Suppressor macrophage treated with lipopolysaccharide for 1 hour (primary cell): ENCODE measurements around the gene FAM174B.

Experiments used
- DNase-seq, 3 donors: peaks; one replicate each; pipeline ENCODE4 v3.0.0-alpha.2; 2020 to 2022

FAM174B gene

DNA sequence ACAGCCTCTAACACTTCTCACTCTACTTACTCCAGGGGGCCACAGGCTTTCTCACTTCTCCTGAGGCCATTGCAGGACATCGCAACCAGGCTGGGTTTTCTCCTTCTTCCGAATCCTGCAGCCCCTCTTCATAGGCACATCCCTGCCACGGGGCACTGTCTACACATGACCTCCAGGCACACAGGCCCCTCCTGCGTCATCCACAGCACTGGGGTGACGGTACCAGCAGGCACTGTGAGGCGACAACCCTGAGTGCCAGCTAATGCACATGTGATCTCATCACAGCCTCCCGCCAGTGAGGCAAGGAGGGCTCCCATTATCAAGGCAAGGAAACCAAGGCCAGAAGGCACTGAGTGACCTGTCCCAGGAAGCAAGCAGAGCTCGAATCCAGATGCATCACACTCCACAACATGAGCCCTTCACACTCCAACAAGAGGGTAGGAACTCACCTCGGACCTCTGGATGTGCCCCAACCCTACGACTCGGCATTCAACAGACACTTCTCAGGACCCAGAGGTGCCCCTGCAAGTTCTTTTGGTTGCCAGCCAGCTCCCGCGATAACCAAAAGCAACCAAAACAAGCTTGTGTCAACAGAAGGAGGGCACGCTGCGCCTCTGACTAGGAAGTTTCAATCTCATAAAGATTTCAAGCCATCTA is 16.7 kb downstream of the FAM174B start:
- DNase-seq = no peak

DNA sequence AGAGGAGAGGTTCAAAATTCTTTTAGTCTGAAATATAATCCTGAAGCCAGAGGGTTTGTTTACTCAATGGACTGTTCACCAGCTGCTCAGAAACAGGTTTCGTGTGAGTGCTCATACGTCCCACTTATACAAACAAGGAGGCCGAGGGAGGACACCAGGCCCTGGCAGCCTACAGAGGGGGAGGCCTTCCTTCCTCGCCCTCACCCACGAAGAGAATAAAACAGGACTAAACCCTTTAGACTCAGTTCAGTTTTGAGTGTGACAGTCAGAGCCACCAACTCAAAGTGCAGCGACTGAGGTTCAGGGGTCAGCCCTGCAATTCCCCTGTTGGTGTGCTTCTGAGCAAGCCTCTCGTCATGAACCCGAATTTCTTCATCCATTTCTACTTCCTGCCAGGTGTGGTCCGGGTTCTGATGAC is 17.3 kb downstream of the FAM174B start:
- no peak for DNase-seq

DNA sequence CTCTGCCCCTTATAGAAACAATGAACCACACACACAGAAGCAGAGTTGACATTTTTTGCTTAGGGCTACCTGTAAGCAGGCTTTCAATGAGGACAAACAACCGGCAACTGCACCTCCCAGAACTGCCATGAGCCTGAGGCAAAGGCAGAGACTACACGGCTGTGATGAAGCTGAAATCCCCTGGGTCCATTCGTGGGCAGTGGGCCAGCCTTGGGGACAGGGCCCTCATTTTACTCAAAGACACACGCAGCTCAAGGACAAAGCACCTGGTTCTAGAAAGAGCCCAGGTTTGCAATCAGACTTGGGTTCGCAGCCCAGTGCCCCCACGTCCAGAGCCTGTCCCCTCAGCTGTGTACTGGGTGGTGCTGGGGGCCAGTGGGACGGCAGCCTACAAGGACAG is 17.9 kb downstream of the FAM174B start:
- no peak for DNase-seq

- DNase-seq = peak in 1 of 3 donors; percentile 21
Observed at GRCh38 chr15:92636908-92637481, 18.6 kb downstream of the FAM174B start.

- DNase-seq = no peak
Observed at GRCh38 chr15:92636401-92636907, 19.1 kb downstream of the FAM174B start.

DNA sequence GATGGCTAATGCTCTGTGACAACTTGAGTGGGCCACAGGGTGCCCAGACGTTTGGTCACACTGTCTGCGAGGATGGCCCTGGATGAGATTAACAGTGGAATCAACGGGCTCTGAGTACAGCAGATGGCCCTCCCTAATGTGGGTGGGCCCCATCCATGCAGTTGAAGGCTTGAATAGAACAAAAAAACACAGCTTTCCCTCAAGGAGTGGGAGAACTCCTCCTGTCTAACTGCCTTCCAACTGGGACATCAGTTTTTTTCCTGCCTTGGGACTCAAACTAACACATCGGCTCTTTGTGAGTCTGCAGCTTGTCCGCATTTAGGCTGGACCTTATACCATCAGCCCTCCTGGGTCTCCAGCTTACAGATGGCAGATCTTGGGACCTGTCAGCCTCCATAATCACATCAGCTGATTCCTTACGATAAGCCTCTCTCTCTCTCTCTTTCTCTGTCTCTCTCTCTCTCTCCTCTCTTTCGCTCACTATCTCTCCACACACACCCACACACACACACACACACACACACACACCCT is 20.8 kb downstream of the FAM174B start:
- DNase-seq = no peak

- DNase-seq = no peak
Observed at GRCh38 chr15:92634060-92634459, 21.5 kb downstream of the FAM174B start.

GRCh38 chr15:92633418-92633817 is 22.2 kb downstream of the FAM174B start:
- no peak for DNase-seq

DNA sequence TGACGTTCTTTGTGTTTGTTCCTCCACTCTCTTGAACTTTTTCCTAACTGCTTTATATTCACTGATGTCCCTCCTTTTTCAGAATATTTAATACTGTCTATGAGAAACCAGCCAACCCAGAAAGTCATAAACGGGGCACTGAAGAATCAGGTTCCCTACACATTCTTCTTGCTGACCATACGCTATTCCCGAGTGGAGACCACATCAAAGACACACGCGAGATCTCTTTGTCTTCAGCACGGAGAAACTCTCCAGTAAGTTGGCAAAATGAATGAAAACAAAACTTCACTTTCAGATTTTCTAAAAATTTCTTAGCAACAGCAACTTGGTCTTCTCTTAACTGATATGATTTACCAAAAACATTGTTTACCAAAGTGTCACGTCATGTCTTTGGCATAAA is 22.6 kb downstream of the FAM174B start:
- DNase-seq = no peak

DNA sequence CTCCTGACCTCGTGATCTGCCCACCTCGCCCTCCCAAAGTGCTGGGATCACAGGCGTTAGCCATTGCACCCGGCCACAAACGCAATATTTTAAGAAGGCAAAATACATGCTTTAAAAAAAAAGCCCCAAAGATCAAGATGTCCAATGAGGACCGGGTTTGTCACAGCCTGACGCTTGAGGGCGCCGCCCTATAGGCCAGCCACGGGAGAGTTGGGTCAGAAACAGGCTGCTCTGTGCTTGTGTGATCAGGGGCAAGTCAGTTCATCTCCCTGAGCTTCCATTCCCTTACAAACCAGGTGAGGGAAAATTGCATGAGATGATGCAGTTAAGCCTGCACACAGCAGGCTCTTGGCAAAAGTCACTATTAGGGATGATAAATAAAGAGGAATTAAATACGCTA is 23.9 kb downstream of the FAM174B start:
- DNase-seq = no peak

- no peak for DNase-seq
Observed at GRCh38 chr15:92629975-92630626, 25.5 kb downstream of the FAM174B start.

DNA sequence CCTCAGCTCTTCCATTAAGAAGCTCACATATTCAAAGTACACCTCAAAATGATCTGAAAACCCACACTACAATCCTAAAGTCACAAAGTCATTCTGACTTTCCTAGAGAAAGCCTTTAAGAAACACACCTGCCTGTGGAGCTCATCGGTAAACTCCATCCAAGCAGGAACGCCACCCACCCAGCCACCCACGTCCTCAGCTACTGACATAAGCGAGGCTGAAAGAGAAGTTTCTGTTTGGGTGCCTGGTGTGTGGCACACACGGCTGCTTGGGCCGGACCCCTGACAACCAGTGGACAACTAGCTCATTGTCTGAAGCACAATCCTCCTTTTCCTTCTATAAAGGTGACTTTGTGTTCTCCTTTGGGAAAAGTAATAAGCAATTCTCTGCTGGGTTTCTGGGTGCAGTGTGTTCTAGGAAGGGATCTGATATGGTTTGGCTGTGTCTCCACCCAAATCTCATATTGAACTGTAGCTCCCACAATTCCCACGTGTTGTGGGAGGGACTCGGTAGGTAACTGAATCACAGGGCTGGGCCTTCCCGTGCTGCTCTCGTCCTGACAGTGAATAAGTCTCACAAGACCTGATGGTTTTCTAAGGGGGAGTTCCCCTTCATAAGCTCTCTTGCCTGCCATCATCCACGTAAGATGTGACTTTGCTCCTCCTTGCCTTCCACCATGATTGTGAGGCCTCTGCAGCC is 26.1 kb downstream of the FAM174B start:
- peak; percentile 28 to 38 (median 34) for DNase-seq

DNA sequence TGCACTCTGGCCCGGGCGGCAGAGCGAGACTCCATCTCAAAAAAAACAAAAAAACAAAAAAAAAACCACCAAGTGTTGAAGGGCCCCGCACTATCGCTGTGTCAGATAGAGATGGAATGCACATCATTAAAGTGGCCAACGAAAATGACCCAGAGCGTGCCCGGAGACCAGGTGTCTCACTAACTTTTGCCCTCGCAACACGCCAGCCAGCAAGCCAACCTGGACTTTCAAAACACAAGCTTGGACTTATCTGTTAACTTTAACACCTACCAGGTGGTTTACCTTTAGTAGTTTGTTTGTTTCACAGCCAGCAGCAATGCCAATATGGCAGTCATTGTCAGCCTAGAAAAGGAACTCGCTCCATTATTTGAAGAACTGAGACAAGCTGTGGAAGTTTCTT is 28.6 kb downstream of the FAM174B start:
- DNase-seq = no peak

GRCh38 chr15:92625251-92625980 is 30.2 kb downstream of the FAM174B start:
- DNase-seq = no peak

DNA sequence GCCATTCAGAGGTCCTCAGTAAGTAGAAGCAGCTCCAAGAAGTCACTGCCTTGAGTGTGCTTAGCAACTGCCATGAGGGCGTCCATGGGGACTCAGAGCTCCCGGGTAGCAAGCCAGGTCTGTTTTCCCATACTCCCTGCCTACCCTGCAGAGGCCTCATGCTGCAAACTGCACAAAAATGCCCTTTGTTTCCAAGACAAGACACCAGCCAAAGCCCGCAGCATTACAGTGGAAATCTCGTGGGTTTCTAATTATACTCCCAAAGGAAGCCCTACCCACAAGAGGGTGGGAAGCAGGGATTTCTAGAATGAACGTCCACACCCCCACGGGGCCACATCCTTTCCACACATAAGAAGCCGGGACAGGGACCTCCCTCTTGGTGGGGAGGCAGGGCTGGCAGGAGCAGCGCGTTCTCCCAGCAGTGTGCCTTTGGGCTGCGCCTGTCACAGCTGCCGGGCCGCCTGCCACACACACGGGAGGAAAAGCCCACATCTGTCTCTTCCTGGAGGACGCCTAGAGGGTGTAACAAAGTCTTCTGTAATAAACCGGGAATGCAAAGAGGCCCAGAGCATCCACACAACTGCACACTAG is 31.1 kb downstream of the FAM174B start:
- DNase-seq = no peak

- no peak for DNase-seq
Observed at GRCh38 chr15:92623435-92623834, 32.1 kb downstream of the FAM174B start.

DNA sequence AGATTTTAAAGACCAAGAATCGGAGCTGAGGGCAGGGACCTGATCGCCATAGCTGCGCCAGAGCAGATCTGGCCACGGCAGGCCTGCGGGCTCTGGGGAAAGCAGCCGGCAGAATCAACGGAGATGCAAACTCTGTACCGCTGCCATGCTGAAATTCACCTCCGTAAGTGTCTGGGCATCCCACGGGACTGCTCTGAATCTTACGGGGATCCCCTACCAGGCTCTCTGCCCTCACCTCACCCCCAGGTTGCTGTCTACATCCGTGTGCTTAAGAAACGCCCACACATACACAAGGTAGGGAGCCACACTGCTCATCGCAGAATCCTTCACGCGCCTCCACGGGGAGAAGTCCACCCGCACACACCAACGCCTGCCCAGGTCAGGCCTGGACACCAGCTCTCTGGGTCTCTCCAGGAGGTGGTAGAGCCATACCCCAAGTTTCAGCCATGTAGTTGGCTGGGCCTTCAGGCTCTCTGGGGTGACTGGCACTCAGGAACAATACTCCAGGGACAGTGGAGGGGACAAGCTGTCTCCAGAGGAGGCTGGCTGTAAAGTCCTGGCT is 33.5 kb downstream of the FAM174B start:
- no peak for DNase-seq

GRCh38 chr15:92620991-92621390 is 34.6 kb downstream of the FAM174B start:
- no peak for DNase-seq

DNA sequence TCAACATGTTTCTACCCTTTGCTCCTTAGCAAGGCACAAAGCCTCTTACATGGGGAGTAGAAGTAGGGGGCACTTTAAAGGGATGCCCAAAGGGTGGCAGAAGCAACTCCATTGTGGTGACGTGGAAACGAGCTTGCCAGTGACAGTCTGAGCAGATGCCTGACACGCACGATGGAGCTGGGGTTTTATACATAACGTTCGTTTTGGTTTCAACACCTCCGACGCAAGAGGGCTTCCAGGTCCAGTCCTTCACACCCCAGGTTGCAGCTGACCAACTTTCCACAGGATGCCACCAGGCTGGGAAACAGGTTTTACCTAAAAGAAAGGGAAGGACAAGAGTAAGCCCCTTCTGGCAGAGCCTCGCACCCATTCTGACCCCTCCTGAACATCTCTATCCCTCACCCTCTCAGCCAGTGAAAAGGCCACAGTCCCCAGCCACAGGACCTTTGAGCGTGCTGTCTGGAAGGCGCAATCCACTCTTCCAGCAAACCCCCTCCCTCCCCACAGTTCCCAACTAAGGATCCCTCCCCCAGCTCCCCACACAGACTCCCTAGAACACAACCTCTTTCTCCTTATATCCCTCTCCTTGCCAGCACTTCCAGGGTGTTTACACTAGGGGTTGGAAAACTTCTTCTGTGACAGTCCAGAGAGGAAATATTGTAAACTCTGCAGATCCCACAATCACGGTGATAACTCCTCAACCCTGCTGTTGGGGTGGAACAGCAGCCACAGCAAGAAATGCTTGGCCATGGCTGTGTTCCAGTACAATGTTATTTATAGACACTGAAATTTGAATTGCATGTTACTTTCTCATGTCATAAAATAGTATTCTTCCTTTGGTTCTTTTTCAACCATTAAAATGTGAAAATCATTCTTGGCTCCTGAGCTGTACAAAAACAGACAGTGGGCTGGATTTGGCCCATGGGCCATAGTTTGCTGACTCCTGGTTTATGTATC is 36.2 kb downstream of the FAM174B start:
- no peak for DNase-seq
